Retina (tissue), 1 donor: ENCODE results near the gene SLC8A1.

ENCODE experiments used
- DNase-seq: peaks from one replicate; pipeline ENCODE4 v3.0.0-alpha.2; 2016

The SLC8A1 gene

GRCh38 chr2:40419364-40419762 is 32.5 kb downstream of the SLC8A1 start:
- no peak for DNase-seq

- DNase-seq = no peak
These were observed 33.1 kb downstream of the SLC8A1 start for GRCh38 chr2:40418614-40419363.

GRCh38 chr2:40416486-40416885 is 35.4 kb downstream of the SLC8A1 start:
- no peak for DNase-seq

- no peak for DNase-seq
These were observed 36.5 kb downstream of the SLC8A1 start for GRCh38 chr2:40415391-40415790.

GRCh38 chr2:40412456-40412855 is 39.4 kb downstream of the SLC8A1 start:
- no peak for DNase-seq

GRCh38 chr2:40410695-40411094 is 41.2 kb downstream of the SLC8A1 start:
- no peak for DNase-seq

GRCh38 chr2:40409734-40410133 is 42.2 kb downstream of the SLC8A1 start:
- DNase-seq = no peak

- no peak for DNase-seq
These were observed 45.2 kb downstream of the SLC8A1 start for GRCh38 chr2:40406485-40407289.

- peak; percentile 25 for DNase-seq
These were observed 46.4 kb downstream of the SLC8A1 start for GRCh38 chr2:40405465-40405864.

GRCh38 chr2:40404517-40404916 is 47.4 kb downstream of the SLC8A1 start:
- no peak for DNase-seq

GRCh38 chr2:40403233-40403836 is 48.6 kb downstream of the SLC8A1 start:
- DNase-seq = no peak

GRCh38 chr2:40401896-40402295 is 50.0 kb downstream of the SLC8A1 start:
- no peak for DNase-seq

GRCh38 chr2:40400336-40400953 is 51.4 kb downstream of the SLC8A1 start:
- no peak for DNase-seq

GRCh38 chr2:40397765-40398164 is 54.1 kb downstream of the SLC8A1 start:
- peak; percentile 69 for DNase-seq

GRCh38 chr2:40396124-40396523 is 55.8 kb downstream of the SLC8A1 start:
- no peak for DNase-seq

- DNase-seq = no peak
These were observed 56.5 kb downstream of the SLC8A1 start for GRCh38 chr2:40395169-40396073.

GRCh38 chr2:40394597-40394996 is 57.3 kb downstream of the SLC8A1 start:
- no peak for DNase-seq

GRCh38 chr2:40394031-40394430 is 57.9 kb downstream of the SLC8A1 start:
- no peak for DNase-seq

- DNase-seq = no peak
These were observed 63.7 kb downstream of the SLC8A1 start for GRCh38 chr2:40388161-40388560.

GRCh38 chr2:40386177-40386576 is 65.7 kb downstream of the SLC8A1 start:
- no peak for DNase-seq

GRCh38 chr2:40384714-40385113 is 67.2 kb downstream of the SLC8A1 start:
- no peak for DNase-seq

- no peak for DNase-seq
These were observed 67.7 kb downstream of the SLC8A1 start for GRCh38 chr2:40384233-40384632.
